GM18868 (cell line): Measurements from ENCODE around the gene KRABD2.
"Not testable (repeated sequence)": the region's sequence is repeated elsewhere in the genome, so short reads cannot be mapped to it uniquely, and the experiment has no call there.

Experiments used
- ATAC-seq: cut with Tn5 transposase; IDR thresholded peaks from one replicate; pipeline ENCODE4 v1.9.1; 2021; ENCODE audit warnings: mild to moderate bottlenecking, moderate library complexity; ENCODE audit not compliant: unreplicated experiment

Gene KRABD2

DNA sequence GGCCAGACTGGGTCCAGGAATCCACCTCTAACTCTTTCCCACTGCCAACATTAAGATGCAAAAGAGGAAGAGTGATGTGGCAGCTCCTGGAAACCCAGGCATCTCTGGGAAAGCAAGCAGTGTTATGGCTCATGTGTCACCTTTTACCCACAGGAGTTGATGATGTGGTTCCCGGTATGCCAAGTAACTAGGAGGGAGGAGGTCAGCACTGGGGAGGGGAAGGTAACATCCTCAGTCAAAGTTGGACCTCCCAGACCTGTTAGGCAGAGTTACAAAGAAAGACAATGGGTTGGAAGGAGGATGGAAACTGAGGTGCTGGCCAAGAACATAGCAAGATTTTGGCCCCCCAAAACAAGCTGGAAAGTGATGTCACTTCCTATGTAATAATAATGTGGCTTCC lies 11.4 kb downstream of the KRABD2 start:
- ATAC-seq: no peak

DNA sequence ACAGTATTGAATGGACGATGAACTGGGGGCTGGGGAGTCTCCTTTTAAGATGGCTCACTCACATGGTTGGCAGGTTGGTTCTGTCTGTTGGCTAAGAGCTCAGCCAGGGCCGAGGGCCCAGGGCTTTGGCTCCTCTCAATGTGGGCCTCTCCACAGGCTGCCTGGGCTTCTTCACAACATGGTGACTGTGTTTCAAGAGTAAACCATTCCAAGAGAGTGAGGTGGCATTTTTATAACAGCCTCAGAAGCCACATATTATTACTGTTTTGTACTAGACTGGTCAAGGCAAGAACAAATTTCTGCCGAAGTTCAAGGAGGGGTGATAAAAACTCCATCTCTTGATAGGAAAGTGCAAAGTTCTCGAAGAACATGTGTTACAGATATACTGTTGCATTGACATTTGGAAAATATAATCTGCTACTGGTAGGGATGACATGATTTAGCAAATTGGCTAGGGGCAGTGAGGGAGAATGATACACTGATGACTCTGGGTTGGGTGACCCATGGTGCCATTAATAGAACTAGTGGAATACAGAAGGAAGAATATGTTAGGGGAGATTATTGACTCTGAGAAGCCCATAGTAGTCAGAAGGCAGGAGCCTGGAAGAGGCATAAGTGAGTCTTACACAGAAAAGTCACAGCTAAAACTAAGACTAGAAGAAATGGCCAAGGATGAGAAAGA lies 13.7 kb downstream of the KRABD2 start:
- ATAC-seq: no peak

DNA sequence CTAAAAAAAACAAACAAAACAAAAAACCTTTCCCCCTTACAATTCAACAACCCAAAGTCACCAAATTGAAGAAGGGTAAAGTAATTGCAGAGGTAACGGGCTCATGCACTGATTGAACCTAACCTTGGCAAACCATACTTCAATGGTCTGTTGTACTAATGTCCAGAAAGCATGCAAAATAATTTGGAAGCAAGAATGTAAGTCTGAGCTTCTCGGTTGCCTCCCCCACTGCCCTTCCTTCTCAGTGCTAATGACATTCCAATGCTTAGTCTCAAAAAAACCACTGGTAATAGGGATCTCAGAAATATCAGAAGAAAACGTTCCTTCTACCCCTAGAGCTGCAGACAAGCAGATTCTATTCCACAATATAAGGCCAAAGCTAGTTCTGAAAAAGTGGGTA lies 15.8 kb downstream of the KRABD2 start:
- no peak for ATAC-seq

DNA sequence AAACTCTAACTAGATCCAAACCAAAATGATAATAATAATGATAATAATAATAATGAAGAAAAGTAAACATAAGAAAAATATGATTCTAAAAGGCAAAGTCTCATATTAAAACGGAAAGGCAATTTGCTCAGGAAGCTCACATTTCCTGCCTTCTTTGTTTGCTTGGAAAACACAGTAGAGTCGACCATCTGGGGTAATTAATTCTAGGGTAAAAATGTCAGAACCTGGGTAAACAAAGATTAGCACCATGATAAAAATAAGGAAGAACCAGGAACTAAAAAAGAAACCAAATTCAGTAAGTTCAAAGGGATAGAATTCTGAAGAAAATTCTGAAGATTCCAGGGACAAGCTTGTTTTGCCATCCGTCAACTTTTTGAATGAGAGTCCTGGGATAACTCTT lies 16.2 kb downstream of the KRABD2 start:
- ATAC-seq: no peak

DNA sequence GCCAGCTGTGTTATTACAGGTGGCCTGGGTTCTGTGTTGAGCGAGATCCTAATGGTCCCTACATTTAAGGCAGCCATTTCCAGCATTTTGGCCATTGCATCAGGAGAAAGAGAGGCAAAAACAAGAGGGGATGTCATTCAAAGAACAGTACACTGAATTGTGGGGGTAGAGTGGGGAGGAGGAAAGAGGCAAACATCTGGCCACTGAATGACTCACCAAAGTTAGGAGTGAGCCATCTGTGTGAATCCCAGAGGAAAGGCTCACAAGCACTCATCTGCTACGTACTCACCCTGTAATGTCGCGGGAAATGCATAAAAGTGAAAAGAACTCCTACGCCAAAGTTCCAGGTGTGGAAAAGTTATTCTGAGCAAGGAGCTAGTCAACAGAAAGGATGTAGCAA lies 16.7 kb downstream of the KRABD2 start:
- ATAC-seq: no peak

GRCh38 chr17:8357910-8358309 lies 18.6 kb downstream of the KRABD2 start:
- no peak for ATAC-seq

DNA sequence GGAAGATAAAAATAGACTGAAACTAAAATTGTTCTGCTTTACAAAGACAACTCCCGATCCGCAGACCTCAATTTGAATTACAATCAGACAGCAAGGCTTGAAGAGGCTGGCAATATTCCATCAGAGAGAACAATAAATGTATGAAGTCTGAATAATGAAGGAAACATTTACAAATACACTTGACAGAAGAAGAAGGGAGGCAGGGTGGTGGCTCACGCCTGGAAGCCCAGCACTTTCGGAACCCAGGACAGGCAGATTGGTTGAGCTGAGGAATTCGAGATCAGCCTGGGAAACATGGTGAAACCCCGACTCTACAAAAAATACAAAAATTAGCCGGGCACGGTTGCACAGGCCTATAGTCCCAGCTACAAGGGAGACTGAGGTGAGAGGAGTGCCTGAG lies 22.3 kb downstream of the KRABD2 start:
- no peak for ATAC-seq

DNA sequence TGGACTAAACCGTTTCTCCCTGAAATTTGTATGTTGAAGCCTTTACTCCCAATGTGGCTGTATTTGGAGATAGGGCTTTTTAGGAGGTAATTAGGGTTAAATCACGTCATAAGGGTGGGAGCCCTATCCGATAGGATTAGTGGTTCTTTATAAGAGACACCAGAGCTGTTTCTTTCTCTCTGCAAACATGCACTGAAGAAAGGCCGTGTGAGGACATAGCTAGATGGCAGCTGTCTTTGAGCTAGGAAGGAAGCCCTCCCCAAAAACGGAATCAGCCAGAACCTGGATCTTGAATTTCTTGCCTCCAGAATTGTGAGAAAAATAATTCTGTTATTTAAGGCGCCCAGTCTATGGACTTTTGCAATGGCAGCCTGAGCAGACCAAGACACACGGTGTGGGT lies 22.8 kb downstream of the KRABD2 start:
- ATAC-seq: no peak

DNA sequence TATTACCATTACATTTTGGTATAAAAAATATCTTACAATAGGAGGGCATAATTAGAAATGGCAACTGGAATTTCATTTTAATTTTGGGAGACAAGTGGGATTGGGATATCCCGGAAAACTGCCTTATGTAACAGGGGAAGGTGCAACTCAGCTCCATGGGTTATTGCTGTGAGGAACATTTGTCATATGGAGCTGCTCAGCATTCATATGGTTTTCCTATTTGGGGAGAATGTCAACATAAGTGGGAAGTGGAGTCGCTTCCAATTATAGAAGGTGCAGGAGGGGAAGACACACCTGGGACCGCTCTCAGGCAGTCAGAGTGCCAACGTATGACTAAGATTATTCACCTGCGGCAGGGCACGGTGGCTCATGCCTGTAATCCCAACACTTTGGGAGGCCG lies 26.2 kb downstream of the KRABD2 start:
- ATAC-seq: no peak

DNA sequence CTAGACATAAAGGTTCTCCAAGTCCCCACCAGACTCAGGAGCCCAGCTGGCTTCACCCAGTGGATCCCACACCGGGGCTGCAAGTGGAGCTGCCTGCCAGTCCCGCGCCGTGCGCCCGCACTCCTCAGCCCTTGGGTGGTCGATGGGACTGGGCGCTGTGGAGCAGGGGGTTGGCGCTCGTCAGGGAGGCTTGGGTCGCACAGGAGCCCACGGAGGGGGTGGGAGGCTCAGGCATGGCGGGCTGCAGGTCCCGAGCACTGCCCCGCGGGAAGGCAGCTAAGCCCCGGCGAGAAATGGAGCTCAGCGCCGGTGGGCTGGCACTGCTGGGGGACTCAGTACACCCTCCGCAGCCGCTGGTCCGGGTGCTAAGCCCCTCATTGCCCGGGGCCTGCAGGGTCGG lies 29.5 kb downstream of the KRABD2 start:
- not testable (repeated sequence) for ATAC-seq

DNA sequence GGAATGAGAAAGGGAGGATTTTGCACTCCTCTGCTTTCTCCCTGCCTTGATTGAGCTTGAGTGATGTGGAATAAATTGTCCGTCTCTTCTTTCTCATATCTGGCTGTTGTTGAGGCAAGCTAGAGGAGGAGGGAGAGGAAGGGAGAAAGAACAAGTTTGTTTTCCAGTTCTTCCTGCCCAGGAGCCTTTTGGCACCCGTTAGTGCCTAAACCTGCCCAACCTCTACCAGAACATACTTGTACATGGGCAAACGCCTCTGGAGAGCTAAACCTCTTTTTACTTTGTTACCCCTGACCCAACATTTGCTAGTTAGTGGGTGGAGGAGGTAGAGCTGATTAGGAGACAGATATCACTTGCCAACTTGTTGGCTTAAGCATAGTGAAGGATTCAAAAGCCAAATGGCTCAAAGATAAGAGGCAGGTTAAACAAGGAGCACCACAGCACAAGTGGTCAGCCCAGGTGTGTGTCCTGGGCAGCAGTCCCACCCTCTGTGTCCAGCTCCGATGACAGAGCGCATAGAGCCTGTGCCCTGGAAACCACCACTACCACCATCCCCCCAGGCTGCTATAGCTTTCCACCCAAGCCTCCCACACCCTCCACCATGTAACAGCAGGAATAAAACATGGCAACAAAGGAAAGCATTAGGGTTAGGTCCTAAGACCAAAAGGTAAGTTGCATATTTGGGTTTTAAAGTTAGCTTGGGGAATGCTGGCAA lies 30.4 kb downstream of the KRABD2 start:
- no peak for ATAC-seq

DNA sequence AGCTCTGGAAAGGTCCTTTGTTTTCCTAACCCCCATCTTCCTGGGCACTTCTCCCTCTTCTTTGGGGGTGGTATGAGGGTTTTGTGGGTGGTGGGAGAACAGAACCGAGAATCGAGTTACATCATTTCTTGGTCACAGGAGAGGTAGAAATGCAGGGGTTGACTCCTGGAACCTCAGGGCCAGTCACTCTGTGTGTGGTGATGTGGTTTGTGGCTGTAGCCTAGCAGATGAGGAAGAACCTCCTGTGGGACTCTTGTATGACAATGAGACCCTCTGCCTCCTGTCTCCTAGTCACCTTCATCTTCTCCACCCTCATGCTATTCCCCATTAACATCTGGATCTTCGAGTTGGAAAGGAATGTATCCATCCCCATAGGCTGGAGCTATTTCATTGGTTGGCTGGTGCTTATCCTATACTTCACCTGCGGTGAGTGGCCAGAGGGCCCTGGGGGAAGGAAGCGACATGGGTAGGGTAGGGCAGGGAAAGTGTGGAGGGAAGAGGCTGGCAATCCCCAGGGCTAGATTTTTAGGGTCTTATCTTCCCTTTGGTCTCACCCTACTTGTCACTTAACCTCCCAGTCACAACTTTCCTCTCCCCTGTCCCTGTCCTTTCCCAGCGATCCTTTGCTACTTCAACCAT lies 31.3 kb downstream of the KRABD2 start:
- ATAC-seq: no peak

DNA sequence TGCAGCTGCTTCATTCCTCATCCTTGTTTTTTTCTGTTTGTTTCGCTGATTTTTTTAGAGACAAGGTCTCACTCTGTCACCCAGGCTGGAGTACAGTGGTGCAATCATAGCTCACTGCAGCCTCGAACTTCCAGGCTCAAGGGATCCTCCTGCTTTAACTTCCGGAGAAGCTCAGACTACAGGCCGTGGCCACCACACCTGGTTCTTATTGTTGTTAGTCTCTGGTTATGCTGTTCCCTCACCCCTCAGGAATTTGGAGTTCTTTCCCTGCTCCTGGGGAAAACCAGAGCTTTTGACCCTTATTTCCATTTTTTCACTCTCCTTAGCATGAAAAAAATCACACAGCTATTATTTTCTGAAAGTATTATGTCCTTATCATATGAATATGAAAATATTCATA lies 35.0 kb downstream of the KRABD2 start:
- ATAC-seq: no peak

DNA sequence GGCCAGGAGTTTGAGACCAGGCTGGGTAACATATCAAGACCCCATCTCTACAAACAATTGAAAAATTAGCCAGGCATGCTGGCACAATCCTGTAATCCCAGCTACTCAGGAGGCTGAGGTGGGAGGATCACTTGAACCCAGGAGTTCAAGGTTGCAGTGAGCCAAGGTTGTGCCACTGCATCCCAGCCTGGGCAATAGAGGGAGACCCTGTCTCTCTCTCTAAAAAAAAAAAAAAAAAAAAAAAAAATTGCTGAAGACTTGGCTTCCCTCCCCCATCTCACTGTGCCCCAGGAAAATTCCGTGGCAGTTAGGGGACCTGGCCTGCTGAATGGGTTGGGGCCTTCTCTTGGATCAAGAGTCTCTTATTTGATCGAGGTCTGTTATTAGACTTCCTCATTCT lies 37.0 kb downstream of the KRABD2 start, which contains the start of gene ODF4:
ODF4 (plus strand) TSS at position 301 of the 400 bp plus-strand sequence. CDS start 212 bp downstream, outside the sequence.
- no peak for ATAC-seq

DNA sequence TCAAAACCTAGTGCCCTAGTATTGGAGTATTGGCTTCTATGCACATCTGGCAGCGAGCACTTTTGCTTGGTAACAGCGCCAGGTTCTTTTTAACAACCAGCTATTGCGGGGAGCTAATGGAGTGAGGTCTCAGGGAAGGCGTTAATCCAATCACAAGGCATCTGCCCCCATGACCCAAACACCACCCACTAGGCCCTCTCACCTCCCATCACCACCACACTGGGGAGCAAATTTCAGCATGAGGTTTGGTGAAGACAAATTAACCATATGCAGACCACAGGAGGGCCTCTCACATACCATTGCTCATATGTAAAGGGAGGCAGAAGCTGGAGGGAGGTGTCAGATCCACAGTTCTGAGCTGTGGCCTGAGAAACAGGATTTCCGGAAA lies 37.8 kb downstream of the KRABD2 start:
- no peak for ATAC-seq

- no peak for ATAC-seq
Measured at GRCh38 chr17:8337802-8338752, 38.4 kb downstream of the KRABD2 start.

DNA sequence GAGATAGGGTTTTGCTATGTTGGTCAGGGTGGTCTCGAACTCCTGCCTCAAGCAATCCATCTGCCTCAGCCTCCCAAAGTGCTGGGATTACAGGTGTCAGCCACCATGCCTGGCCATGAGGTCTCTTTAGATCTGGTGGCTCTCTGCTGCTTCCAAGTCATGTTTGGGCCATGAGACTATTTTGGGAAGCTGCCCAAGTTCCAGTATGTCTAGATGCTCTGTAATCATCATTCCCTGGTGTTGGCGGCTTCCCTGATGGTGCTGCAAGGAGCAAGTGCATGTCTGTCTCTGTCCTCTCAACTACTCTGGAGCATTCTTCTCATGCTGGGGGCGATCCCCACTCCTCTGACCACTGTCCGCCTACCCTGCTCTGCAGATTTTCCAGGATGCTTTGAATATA lies 43.2 kb downstream of the KRABD2 start:
- no peak for ATAC-seq

DNA sequence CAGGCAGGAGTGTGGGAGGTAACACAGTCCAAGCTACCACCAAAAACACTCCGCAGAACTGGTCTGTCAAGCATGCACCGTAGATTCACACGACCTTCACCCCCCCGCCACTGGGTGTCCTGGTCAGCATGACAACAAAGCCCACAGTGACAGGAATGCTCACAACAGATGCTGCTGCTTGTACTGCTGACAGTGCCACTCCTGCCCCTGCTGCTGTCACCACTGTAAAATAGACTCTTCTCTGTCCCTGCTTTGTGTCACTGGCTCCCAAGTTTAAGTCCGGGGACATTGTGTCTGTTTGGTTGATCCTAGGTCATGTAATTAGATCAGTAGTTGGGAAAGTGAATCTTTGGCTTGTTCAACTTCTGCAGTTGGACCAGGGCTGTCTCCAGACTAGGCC lies 43.8 kb downstream of the KRABD2 start:
- ATAC-seq: no peak

GRCh38 chr17:8332128-8332527 lies 44.4 kb downstream of the KRABD2 start:
- ATAC-seq: no peak

DNA sequence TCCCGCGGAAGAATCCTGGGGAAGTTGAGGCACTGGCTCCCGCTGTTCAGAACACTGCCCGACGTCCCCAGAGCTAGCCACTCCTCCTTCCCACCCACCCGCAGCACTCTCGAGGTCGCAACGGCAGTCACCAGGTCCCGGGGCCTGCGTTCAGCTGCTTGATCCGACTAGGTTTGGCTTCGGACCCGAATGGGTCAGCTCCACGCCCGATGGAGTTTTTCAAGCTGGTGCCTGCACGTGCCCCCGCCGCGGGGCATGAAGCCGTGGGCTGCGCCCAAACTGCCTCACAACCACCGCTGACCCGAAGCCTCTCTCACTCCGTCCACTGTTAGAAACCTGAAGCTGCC lies 49.2 kb downstream of the KRABD2 start:
- ATAC-seq: no peak
